Head of caudate nucleus (tissue), 42 donors: ENCODE results near the gene C1orf50.
"Not testable (repeated sequence)": the region's sequence is repeated elsewhere in the genome, so short reads cannot be mapped to it uniquely, and the experiment has no call there.

Source experiments
- DNase-seq, 42 donors: peaks; one replicate each; pipeline versions ENCODE4 v3.0.0 to v3.0.0-alpha.2; 2020 to 2021; ENCODE audit warnings: mixed read lengths in 7 of 42
- intact Hi-C: fragments of 100-400 bp; cut with DNase I; formaldehyde crosslinking; loops from one replicate; pipeline ENCODE4 v1.15.0; 2022

Gene C1orf50

GRCh38 chr1:42779725-42780124, 12.7 kb downstream of the C1orf50 start:
- DNase-seq: no peak
- intact Hi-C loops: loop anchor here (5.0 to 10.0 kb wide), 2 partner anchors 145 to 293 kb away; no protein-coding TSS in a partner anchor

DNA sequence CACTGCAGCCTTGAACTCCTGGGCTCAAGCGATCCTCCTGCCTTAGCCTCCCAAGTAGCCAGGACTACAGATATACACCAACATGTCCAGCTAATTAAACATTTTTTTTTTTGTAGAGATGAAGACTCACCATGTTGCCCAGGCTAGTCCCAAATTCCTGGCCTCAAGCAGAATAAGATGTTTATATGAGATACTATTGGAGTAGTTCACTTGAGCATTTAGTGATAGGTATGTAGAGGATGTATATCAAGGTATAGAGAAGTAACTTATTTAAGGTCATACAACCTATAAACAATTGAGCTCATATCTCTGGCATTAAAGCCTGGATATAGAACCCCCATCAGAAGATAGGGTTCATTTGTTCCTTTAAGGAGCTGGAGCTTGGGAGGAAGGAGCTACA, 13.1 kb downstream of the C1orf50 start:
- intact Hi-C loops: no loop called here
- no peak for DNase-seq

DNA sequence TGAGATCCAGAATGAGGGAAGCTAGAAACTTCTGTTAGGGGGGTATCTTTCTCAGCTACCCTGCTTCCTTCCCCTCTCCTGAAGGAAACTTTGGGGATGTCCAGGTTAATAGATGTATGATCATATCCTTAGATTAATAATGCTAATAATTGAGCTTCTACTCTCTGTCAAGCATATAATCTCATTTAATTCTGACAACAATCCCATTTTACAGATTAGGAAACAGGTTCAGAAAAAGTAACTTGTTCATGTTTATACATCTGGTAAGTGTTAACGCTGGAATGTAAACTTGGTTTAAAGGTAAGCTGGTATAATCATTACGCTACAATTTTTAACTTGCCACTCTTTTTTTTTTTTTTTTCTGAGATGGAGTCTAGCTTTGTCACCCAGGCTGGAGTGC, 16.0 kb downstream of the C1orf50 start:
- intact Hi-C loops: no loop called here
- DNase-seq: no peak

GRCh38 chr1:42784547-42784945, 17.5 kb downstream of the C1orf50 start:
- DNase-seq: no peak
- intact Hi-C loops: no loop called here

- peak in 37 of 42 donors; percentile 15 to 70 (median 40) for DNase-seq
- intact Hi-C loops: no loop called here
Measured at GRCh38 chr1:42784946-42785693, 18.1 kb downstream of the C1orf50 start, which contains the start of gene TMEM269. Gene TMEM269 (plus strand): TSS chr1:42784991. CDS start chr1:42789894, 4,903 bp downstream.

DNA sequence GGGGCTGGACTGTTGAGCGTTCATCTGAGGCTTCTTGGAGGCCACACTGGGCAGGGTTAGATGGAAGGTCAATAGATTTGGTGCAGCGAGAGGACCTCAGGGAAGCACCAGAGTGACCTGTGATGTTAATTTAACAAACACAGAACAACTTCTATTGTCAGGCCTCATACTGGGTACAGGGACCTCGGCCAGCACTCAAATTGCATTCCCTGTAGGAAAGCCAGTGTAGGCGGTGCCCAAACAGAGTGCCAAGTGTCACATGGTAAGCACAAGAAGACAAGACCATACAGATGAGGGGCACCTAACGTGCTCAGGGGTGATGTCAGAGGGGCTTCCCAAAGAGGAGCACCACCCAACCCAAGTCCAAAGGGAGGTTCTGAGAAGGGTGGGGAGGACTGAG, 19.0 kb downstream of the C1orf50 start:
- intact Hi-C loops: no loop called here
- DNase-seq: no peak

DNA sequence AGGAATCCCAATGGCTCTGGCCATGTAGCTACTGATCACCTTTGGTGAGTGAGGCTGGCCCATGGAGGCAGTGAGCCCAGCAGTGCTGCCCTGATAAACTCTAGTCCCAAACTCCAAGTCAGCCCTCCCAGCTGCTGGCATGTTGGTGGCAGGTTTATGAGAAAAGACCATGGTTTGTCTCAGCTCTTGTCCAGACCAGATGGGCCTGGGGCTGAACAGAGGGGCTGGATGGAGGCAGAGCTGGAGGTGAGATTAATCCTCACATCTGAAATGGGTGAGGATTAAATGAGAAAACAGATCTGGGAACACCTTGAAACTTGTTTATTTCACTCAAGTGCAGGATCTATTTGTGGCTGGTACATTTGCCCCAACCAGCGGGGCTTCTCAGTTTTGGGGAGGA, 21.0 kb downstream of the C1orf50 start:
- DNase-seq: no peak
- intact Hi-C loops: no loop called here

DNA sequence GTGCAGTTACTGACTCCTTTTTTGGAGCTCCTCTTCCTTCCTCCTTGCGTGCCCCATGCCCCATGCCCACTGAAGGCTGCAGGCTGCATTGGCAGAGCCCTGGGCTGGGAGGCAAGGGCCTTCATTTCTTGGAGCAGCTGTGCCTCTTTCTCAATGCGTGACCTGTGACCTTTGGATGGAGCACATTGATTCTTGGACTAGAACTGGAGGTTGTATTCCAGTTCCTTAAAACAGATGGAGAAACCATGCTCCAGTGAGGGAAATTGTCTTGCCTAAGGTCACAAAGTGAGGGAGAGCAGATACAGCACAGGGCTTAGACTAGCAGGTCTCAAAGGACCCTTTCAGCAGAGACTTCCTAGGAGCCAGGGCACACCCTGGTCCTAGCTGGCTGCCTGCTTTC, 26.8 kb downstream of the C1orf50 start:
- intact Hi-C loops: no loop called here
- no peak for DNase-seq

- no peak for DNase-seq
- intact Hi-C loops: no loop called here
Measured at GRCh38 chr1:42797414-42797813, 30.4 kb downstream of the C1orf50 start.

DNA sequence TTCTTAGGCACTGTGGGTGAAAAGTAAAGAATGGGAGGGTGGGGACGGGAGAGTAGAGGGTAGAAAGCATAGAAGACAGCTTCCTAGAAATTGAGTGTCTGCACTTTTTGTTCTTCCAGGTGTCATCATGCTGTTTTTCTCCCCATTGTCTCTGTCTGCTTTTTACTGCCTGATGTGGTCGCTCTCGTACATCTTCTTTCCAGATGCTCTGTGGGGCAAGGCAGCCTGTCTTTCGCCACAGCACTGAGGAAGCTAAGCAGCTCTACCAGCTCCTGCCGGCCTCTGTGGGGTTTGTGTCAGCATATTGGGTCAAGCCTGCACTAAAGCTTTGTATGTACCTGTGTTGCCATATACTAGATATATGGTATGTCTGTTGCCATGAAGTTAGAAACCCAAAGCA, 30.9 kb downstream of the C1orf50 start:
- intact Hi-C loops: no loop called here
- peak in 2 of 42 donors; percentile 25 to 42 for DNase-seq

DNA sequence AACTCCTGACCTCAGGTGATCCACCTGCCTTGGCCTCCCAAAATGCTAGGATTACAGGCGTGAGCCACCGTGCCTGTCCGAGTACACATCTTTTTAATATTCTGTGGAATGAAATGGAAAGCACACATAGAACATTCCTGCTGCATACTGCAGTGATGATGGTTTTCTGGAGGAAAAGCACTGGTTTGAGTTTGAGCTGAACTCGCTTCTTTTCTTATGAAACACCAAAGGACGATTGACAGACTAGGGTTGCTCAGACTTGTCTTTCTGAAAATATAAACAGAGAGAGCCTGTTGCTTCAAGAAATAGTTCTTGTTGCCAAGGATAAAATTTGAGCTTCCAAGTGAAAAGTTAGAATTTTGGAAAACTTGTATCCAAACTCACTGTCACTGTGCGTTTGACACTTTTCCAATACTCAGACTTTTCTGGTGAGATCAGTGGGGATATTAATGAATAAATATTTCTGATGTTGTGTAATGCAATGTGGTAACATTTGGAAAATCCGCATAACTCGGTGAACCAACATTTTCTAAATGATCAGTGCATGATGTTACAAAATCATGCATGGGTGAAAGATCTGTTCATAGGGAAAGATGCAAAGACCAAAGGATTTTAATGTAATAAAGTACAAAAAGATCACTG, 34.9 kb downstream of the C1orf50 start:
- intact Hi-C loops: no loop called here

GRCh38 chr1:42806171-42806570, 39.1 kb downstream of the C1orf50 start:
- intact Hi-C loops: no loop called here
- no peak for DNase-seq

More for the DNA sequence above, 34.9 kb downstream of the C1orf50 start:
- DNase-seq: no peak

GRCh38 chr1:42806593-42806992, 39.5 kb downstream of the C1orf50 start:
- DNase-seq: no peak
- intact Hi-C loops: no loop called here

GRCh38 chr1:42807056-42807668, 40.1 kb downstream of the C1orf50 start:
- intact Hi-C loops: no loop called here
- no peak for DNase-seq

- intact Hi-C loops: loop anchor here (5.0 kb wide), 1 partner anchor 48 kb away; the partner anchor contains the start of genes C1orf50 and P3H1
Measured at GRCh38 chr1:42814815-42815214, 47.8 kb downstream of the C1orf50 start.

DNA sequence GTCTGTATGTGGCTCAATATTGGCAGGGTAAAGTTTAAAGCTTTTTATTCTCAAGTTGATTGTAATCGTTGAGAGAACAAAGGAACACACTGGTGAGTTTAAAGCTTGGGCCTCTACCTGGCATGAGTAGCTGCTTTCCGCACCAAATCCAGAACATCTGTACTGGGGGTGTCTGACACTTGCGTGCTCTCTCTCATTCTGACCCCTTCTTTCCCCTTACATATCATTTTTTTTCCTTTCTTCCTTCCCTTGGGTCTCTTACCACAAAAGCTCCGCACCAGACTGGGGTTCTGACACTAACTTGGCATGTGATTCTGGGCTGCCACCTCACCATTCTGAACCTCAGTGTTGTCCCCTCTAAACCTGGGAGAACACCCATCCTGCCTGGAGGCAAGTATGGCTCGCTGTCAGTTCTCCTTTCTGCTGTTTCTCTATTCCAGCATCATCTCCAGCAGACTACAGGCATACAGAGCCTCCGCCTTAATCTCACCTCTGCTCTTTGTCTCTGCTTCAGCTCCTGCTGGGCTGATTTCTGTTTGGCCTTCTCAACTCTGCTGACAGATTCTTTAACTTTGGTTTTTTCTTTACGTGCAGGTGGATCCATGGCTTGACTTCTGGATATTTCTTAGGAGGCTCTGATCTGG, 49.0 kb downstream of the C1orf50 start:
- DNase-seq: peak in 10 of 42 donors; percentile 6 to 43 (median 14)
- intact Hi-C loops: loop anchor here (5.0 kb wide), 1 partner anchor 49 kb away; the partner anchor contains the start of genes C1orf50 and P3H1

More at GRCh38 chr1:42814815-42815214, 47.8 kb downstream of the C1orf50 start:
- DNase-seq: not testable (repeated sequence)

DNA sequence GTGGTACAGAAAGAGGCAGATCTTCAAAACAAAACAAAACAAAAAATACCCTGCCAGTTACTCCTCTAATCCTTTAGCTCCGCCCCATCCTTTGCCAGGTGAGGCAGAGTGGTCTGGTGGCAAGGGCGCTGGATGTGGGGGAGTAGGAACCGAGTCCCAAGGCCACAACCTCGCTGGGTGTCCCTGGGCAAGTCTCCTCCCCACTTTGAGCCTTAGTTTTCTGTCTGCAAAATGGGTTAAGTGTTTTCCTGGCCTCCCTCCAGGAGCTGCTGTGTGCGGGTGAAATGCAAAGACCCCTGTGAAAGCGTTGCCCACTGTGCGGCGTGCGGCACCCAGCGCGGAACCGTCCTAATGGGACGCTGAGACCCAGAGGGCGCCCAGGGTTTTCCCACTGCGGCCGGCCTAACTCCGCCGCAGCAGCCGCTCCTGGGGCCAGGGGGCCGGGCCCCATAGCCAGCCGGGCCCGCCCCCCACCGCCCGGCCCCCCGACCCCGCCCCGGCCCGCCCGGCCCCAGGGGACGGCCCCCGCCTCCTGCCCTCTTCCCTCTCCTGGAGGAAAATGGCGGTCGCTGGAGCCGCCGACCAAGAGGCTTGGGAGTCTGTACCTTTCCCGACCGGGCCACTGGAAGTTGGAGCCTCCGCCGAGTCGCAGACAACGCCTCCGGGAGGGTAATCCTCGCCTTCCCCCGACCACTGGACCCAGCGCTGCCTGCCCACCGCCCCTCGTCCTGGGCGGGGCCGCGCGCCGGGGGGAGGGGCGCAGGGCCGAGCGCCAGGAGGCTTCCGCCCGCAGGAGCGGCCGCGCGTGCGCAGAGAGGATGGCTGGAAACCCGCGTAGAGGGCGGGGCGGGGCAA, 49.8 kb downstream of the C1orf50 start, which contains the start of the genes ERMAP and SVBP:
Gene ERMAP, plus strand, starts transcription at position 538 of the 855 bp plus-strand sequence. CDS start 13,327 bp downstream, outside the sequence.
Gene SVBP, minus strand, starts transcription at position 813 of the 855 bp plus-strand sequence. CDS start 853 bp downstream, outside the sequence.
- intact Hi-C loops: loop anchor here (5.0 kb wide), 1 partner anchor 50 kb away; the partner anchor contains the start of genes C1orf50 and P3H1
- peak; percentile 76 to 98 (median 95) for DNase-seq

DNA sequence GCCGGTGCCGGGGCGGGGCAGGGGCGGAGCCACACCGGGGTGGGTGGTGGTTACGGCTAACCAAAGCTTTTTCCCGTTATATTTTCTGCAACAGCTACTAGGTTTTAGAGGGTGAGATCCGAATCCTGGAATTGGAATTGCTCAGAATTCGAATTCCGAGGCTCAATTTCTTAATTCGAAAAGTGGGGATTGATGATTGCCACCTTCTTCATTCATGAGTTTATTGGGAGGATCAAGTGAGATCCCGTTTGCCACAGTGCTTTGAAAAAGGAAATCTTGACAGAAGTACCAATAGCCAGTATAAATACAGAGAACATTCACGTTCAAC, 50.4 kb downstream of the C1orf50 start:
- DNase-seq: peak in 1 of 42 donors; percentile 94
- intact Hi-C loops: loop anchor here (5.0 kb wide), 1 partner anchor 50 kb away; the partner anchor contains the start of genes C1orf50 and P3H1
